Liver (tissue), 3 donors: ENCODE data around the gene DAZ3.
"Not testable (repeated sequence)": the region's sequence is repeated elsewhere in the genome, so short reads cannot be mapped to it uniquely, and the experiment has no call there.

Source experiments
- ATF3 ChIP-seq: IDR thresholded peaks from 2 replicates; pipeline ENCODE4 v1.6.1; 2016; ENCODE audit warnings: antibody characterized with exemption
- CTCF ChIP-seq: fragments of 150-350 bp; IDR thresholded peaks from 2 replicates; pipeline ENCODE4 v1.5.1; 2017; ENCODE audit warnings: improper control_type of control experiment, low read depth, low read length; ENCODE audit not compliant: missing input control
- EGR1 ChIP-seq, 2 donors: IDR thresholded peaks; 2 replicates each; pipeline ENCODE4 v1.6.1; 2016 to 2018; ENCODE audit warnings: antibody characterized with exemption in 2 of 2, low read depth in 2 of 2
- FOXA1 ChIP-seq: IDR thresholded peaks from 2 replicates; pipeline ENCODE4 v1.6.1; 2016; ENCODE audit warnings: antibody characterized with exemption
- FOXA2 ChIP-seq: IDR thresholded peaks from 2 replicates; pipeline ENCODE4 v1.6.1; 2016; ENCODE audit warnings: antibody characterized with exemption
- GABPA ChIP-seq, 2 donors: IDR thresholded peaks in 1 of 2; conservative IDR thresholded peaks in 1 of 2; 2 replicates each; pipeline ENCODE4 v1.6.1; 2016; ENCODE audit warnings: antibody characterized with exemption in 2 of 2, mild to moderate bottlenecking in 1 of 2, moderate library complexity in 1 of 2
- JUND ChIP-seq, 2 donors: IDR thresholded peaks; 2 replicates each; pipeline ENCODE4 v1.6.1; 2016; ENCODE audit warnings: antibody characterized with exemption in 2 of 2
- RXRA ChIP-seq, 2 donors: IDR thresholded peaks; 2 replicates each; pipeline ENCODE4 v1.6.1; 2017 to 2018; ENCODE audit warnings: antibody characterized with exemption in 2 of 2, mild to moderate bottlenecking in 1 of 2
- SP1 ChIP-seq: IDR thresholded peaks from 2 replicates; pipeline ENCODE4 v1.6.1; 2018; ENCODE audit warnings: antibody characterized with exemption, mild to moderate bottlenecking
- TAF1 ChIP-seq: conservative IDR thresholded peaks from 2 replicates; pipeline ENCODE4 v1.6.1; 2016; ENCODE audit warnings: antibody characterized with exemption, mild to moderate bottlenecking
- YY1 ChIP-seq: IDR thresholded peaks from 2 replicates; pipeline ENCODE4 v1.6.1; 2016; ENCODE audit warnings: antibody characterized with exemption, mild to moderate bottlenecking
- TF ChIP-seq, protein P1 (sequence below): IDR thresholded peaks from 2 replicates; pipeline ENCODE4 v1.6.1; 2016; ENCODE audit warnings: antibody characterized with exemption, mild to moderate bottlenecking
- TF ChIP-seq, protein P2 (sequence below): IDR thresholded peaks from 2 replicates; pipeline ENCODE4 v1.6.1; 2016; ENCODE audit warnings: antibody characterized with exemption
- donor health status: healthy.
- donor health status: healthy.

- TF ChIP-seq CTCF; TAF1; JUND (IDR thresholded peaks at IDR 0.05); EGR1 (IDR thresholded peaks at IDR 0.05; ENCODE audit: low read depth in 2 of 2); FOXA2; ATF3; SP1; GABPA (IDR thresholded peaks at IDR 0.05 in 1 of 2, conservative IDR thresholded peaks at IDR 0.05 in 1 of 2); YY1; RXRA (IDR thresholded peaks at IDR 0.05); FOXA1: not testable (repeated sequence)
- TF ChIP-seq, protein P1, sequence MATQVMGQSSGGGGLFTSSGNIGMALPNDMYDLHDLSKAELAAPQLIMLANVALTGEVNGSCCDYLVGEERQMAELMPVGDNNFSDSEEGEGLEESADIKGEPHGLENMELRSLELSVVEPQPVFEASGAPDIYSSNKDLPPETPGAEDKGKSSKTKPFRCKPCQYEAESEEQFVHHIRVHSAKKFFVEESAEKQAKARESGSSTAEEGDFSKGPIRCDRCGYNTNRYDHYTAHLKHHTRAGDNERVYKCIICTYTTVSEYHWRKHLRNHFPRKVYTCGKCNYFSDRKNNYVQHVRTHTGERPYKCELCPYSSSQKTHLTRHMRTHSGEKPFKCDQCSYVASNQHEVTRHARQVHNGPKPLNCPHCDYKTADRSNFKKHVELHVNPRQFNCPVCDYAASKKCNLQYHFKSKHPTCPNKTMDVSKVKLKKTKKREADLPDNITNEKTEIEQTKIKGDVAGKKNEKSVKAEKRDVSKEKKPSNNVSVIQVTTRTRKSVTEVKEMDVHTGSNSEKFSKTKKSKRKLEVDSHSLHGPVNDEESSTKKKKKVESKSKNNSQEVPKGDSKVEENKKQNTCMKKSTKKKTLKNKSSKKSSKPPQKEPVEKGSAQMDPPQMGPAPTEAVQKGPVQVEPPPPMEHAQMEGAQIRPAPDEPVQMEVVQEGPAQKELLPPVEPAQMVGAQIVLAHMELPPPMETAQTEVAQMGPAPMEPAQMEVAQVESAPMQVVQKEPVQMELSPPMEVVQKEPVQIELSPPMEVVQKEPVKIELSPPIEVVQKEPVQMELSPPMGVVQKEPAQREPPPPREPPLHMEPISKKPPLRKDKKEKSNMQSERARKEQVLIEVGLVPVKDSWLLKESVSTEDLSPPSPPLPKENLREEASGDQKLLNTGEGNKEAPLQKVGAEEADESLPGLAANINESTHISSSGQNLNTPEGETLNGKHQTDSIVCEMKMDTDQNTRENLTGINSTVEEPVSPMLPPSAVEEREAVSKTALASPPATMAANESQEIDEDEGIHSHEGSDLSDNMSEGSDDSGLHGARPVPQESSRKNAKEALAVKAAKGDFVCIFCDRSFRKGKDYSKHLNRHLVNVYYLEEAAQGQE: not testable (repeated sequence)
- TF ChIP-seq, protein P2, sequence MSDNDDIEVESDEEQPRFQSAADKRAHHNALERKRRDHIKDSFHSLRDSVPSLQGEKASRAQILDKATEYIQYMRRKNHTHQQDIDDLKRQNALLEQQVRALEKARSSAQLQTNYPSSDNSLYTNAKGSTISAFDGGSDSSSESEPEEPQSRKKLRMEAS: not testable (repeated sequence)
Measured at GRCh38 chrY:24825069-24825468, 11.9 kb upstream of the DAZ3 start.
